ENCODE measurements around the gene CCNJL.
A peak's percentile ranks its signal among the peaks of the same experiment; 100 is the strongest.
"Not testable (repeated sequence)": the region's sequence is repeated elsewhere in the genome, so short reads cannot be mapped to it uniquely, and the experiment has no call there.

The CCNJL gene

GRCh38 chr5:160312134-160312959 is at the start of gene CCNJL:
Gene CCNJL, minus strand, starts transcription at chr5:160312564. Its CDS starts 641 bp downstream, at chr5:160311923.
- peak; percentile 87 for DNase-seq

GRCh38 chr5:160361624-160362228 is 49.4 kb upstream of the CCNJL start:
- no peak for DNase-seq

- peak; percentile 43 for DNase-seq
Measured at GRCh38 chr5:160360310-160360709, 47.9 kb upstream of the CCNJL start.

- peak; percentile 67 for DNase-seq
Measured at GRCh38 chr5:160359816-160360215, 47.5 kb upstream of the CCNJL start.

GRCh38 chr5:160359242-160359641 is 46.9 kb upstream of the CCNJL start:
- DNase-seq = no peak

GRCh38 chr5:160357861-160358411 is 45.6 kb upstream of the CCNJL start:
- no peak for DNase-seq

- DNase-seq = no peak
Measured at GRCh38 chr5:160357394-160357793, 45.0 kb upstream of the CCNJL start.

- DNase-seq = no peak
Measured at GRCh38 chr5:160356550-160357347, 44.4 kb upstream of the CCNJL start.

- DNase-seq = no peak
Measured at GRCh38 chr5:160354666-160355065, 42.3 kb upstream of the CCNJL start.

- no peak for DNase-seq
Measured at GRCh38 chr5:160353379-160353778, 41.0 kb upstream of the CCNJL start.

GRCh38 chr5:160352308-160352707 is 39.9 kb upstream of the CCNJL start:
- no peak for DNase-seq

GRCh38 chr5:160349935-160350303 is 37.6 kb upstream of the CCNJL start:
- DNase-seq = no peak

GRCh38 chr5:160349249-160349934 is 37.0 kb upstream of the CCNJL start:
- no peak for DNase-seq

- no peak for DNase-seq
Measured at GRCh38 chr5:160348080-160348479, 35.7 kb upstream of the CCNJL start.

- no peak for DNase-seq
Measured at GRCh38 chr5:160347448-160347847, 35.1 kb upstream of the CCNJL start.

GRCh38 chr5:160342413-160342941 is 30.1 kb upstream of the CCNJL start:
- no peak for DNase-seq

GRCh38 chr5:160341309-160341870 is 29.0 kb upstream of the CCNJL start:
- DNase-seq = no peak

- DNase-seq = not testable (repeated sequence)
Measured at GRCh38 chr5:160340513-160340912, 28.1 kb upstream of the CCNJL start.

GRCh38 chr5:160339406-160340130 is 27.2 kb upstream of the CCNJL start:
- no peak for DNase-seq

GRCh38 chr5:160334716-160335115 is 22.4 kb upstream of the CCNJL start:
- not testable (repeated sequence) for DNase-seq

- DNase-seq = no peak
Measured at GRCh38 chr5:160333721-160334120, 21.4 kb upstream of the CCNJL start.
